Measurements from ENCODE around the gene THEMIS2.
"Not testable (repeated sequence)": the region's sequence is repeated elsewhere in the genome, so short reads cannot be mapped to it uniquely, and the experiment has no call there.

The THEMIS2 gene

DNA sequence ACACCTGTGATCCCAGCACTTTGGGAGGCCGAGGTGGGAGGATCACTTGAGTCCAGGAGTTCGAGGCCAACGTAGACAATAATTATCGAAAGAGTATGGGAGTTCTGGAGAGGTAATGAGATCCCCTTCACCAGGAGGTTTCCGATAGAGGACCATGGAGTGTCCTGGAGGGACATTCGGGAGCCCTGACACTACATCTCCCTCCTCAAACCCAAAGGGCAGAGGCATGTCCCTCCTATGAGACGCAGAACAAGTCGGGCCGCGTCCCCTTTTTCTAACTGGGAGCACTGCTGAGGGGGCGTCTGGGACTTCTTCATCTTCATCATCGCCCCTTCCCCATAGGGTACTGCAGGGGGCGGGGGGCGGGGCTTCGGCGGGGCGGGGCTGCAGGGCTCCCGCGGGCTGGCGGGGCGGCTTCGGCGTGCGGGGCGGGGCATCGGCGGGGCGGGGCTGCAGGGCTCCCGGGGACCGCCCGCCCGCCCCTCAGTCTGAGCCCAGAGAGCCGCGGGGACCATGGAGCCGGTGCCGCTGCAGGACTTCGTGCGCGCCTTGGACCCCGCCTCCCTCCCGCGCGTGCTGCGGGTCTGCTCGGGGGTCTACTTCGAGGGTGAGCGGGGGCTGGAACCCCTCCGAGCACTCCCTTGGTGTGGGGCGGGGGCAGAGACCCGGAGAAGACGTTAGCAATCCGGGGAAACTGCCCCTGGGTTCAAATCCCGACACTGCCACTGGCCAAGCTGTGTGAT, at the start of gene THEMIS2:
TSS of gene THEMIS2 (plus strand) at position 486 of the 743 bp plus-strand sequence. CDS start at position 514, 28 bp downstream.
- DNase-seq, result no peak

DNA sequence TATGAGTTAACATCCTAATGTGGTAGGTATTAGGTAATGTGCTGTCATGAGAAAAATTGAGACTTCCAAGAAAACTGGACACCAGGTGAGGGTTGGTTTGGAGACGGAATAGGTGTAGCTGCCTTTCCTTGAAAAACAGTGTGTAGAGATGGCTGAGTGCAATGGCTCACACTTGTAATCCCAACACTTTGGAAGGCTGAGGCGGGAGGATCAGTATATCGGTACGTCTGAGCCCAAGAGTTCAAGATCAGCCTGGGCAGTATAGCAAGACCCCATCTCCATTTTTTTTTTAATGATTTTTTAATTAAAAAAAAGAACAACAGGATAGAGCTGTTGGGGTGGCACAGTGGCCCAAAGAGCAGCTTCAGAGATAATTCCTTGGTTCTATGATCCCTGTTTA, 48.6 kb upstream of the THEMIS2 start:
- no peak for DNase-seq

DNA sequence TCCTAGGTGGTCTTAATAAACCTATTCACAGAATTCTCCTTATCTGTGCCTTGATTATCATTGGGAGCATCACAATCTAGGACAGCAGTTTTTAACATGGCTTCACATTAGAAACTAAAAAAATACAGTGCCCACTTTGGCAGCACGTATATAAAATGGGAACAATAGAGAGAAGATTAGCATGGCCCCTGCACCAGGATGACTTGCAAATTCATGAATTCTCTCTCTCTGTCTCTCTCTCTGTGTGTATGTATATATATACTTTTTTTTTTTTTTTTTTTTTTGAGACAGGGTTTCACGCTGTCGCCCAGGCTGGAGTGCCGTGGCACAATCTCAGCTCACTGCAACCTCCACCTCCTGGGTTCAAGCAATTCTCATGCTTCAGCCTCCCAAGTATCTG, 47.9 kb upstream of the THEMIS2 start:
- no peak for DNase-seq

DNA sequence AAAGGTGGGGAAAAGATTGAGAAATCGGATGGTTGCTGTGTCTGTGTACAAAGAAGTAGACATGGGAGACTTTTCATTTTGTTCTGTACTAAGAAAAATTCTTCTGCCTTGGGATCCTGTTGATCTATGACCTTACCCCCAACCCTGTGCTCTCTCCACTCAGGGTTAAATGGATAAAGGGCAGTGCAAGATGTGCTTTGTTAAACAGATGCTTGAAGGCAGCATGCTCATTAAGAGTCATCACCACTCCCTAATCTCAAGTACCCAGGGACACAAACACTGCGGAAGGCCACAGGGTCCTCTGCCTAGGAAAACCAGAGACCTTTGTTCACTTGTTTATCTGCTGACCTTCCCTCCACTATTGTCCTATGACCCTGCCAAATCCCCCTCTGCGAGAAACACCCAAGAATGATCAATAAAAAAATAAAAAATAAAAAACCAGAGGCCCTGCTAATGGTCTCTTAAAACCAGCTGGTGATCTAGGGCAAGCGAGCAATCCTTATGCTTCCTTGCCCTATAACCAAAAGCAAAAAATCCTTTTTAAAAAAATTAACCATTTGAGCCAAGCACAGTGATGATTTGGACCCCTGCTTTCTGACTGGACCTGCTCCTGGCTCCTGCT, 42.9 kb upstream of the THEMIS2 start:
- not testable (repeated sequence) for DNase-seq

DNA sequence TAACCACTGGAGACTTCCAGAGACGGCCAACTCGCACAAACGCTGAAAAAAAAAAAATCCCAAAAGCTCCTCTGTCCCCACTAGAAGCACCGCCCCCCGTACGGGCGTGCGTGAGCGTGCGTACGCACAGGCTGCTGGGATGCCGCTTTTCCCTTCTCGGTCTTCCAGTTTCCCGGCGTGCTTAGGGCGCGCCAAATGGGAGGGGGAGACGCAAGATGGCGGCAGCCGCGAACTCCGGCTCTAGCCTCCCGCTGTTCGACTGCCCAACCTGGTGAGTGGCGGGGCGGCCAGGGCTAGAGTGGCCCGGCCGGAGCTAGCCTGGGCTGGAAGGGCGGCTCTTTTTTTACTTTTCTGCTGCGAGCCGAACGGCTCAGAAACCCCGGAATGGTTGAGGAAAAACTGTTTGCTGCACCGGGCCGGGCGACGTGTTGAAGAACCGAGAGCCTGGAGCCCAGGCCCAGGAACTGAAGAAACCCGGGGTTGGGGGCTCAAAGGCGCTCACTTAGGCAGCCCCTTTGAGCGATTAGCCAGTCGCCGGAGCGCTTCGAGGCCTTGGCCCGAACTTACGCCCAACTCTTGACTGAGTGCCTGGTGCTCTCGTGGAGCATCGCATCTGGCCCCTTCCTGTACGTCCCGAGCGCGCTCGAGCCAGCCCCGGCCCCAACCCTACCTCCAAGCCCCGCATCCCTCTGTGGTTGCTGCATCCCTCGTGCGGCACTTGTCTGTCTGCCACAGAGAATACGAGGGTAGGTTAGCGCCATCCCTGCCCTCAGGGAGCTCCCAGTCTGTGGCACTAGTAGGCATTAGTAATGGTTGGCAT, 41.5 kb upstream of the THEMIS2 start, which contains the start of gene PPP1R8:
TSS of gene PPP1R8 (plus strand) at position 162 of the 820 bp plus-strand sequence. CDS start at position 216, 54 bp downstream.
- no peak for DNase-seq

DNA sequence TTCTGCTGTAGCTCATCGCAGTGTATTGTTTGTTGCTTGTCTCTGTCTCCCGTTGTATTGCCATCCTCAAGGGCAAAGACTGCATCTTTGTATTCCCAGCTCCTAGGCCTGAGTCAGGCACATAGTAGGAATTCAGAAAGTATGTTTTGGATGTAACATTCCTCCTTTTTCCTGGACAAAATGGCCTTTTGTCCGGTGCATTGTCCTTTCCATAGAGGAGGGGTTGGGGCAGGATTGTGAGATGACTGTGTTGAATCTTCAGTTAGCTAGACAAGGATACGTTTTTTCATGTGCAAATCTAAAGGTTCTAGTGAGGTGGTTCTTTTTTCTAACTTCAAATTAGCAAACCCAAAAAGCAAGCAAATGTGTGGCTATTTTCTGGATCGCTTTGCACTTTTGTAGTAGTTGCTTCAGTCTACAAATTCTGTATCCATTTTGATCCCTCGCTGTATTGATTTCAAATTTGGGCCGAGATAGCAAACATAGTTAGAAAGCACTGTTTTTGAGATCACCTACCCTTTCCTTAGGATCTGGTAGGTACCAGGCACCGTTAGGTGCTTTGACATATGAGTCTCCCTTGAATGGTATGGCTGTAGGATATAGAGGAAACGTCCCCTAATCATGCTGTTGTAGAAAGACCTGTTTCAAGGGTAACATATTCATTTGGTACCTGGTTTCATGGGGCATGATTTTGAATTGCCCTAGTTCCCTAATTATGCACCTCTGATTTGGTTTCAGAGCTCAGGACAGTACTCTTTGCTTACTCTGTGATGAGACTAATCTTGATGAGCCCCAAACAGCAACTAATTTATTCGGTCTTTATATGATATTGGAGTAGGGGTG, 40.6 kb upstream of the THEMIS2 start:
- no peak for DNase-seq

DNA sequence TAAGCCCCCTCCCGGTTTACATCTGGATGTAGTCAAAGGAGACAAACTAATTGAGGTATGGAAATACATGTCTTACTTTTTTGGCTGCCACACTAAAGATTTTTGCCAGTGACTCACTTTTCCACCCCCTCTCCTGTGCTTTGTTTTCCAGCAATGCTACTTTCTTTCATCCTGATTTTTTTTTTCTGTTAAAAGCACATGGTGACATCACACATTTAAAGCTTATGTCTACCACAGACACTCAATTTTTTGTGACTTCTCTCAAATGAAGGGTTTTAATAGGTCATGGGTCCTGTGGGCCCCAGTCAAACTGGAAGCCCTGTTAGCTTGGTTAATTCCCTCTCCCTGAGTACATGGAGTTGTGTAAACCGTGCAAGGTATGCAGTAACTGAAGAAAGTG, 39.6 kb upstream of the THEMIS2 start:
- DNase-seq, result no peak

DNA sequence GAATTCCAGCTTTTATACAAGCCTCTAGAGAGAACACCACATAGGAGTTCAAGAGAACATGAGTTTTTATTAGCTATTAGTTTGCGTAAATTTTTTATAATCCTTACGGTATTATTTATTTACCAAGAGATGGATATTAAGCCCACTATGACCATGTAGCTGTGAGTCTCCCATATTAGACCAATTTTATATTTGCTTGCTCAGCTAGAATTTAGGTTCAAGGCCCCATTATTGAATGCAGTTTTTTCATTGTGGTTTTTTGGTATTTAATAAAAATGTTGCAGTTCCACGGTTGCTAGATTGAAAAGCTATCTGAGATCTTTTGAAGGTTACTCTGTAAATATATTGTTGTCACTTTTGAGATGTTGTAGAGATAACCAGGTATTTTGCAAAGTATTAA, 38.9 kb upstream of the THEMIS2 start:
- no peak for DNase-seq

DNA sequence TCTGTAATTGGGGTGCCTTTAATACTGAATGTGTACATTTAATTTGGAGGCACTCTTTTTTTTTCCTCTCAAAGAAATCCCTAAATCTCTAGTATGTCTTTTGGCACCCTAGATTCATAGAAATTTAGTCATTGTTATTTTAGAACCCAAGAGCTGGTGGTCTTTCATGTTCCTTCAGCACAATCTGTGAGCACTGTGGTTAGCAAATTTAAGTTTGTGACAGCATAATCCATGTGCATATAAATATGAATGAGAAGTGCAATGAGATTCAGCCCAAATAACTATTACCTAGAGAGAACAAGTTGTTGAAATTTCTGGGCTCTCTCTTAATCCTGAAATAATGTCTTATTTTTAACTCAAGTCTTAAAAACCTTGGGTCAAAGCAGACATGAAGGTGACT, 37.3 kb upstream of the THEMIS2 start:
- no peak for DNase-seq

DNA sequence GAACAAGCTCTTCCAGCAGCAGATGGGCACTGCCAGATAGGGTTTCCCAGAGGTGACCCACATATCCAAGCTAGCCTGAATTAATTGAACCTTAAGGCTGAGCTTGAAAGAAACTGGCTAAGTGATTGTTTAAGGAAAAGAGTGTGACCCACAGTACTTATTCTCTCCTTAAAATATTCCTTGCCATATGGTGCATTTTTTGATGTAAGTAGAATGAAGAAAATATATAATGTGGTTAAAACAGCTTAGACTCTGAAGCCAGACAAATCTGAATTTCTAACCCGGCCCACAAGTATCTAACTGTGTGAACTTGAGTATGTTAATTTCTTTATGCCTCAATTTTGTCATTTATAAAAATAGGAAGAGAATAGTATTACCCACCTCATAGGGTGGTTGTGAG, 36.8 kb upstream of the THEMIS2 start:
- DNase-seq, result no peak

DNA sequence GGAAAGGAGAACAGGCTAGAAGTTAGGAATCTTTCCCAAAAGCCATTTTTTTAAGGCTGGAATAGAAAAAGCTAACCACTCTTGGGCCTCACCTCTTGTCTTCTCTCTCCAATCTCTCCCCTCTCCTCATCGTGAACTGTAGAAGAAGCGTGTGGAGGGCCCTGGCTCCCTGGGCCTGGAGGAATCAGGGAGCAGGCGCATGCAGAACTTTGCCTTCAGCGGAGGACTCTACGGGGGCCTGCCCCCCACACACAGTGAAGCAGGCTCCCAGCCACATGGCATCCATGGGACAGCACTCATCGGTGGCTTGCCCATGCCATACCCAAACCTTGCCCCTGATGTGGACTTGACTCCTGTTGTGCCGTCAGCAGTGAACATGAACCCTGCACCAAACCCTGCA, 22.4 kb upstream of the THEMIS2 start:
- no peak for DNase-seq

DNA sequence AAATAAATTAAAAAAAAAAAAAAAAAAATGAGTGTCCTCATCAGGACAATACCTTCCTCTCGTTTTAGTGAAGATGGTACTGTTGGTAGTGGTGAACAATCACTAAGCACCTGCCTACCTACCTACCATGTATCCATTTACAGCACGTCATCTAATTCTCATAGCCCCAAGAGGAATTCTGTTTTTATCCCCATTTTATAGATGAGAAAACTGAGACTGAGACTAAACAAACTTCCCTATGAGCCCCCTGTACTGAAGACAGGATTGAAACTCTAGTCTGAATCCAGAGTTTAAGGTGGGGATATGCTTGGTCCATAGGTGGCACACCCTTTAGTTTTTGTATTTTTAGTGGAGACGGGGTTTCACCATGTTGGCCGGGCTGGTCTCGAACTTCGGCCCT, 17.3 kb upstream of the THEMIS2 start:
- DNase-seq, result no peak

DNA sequence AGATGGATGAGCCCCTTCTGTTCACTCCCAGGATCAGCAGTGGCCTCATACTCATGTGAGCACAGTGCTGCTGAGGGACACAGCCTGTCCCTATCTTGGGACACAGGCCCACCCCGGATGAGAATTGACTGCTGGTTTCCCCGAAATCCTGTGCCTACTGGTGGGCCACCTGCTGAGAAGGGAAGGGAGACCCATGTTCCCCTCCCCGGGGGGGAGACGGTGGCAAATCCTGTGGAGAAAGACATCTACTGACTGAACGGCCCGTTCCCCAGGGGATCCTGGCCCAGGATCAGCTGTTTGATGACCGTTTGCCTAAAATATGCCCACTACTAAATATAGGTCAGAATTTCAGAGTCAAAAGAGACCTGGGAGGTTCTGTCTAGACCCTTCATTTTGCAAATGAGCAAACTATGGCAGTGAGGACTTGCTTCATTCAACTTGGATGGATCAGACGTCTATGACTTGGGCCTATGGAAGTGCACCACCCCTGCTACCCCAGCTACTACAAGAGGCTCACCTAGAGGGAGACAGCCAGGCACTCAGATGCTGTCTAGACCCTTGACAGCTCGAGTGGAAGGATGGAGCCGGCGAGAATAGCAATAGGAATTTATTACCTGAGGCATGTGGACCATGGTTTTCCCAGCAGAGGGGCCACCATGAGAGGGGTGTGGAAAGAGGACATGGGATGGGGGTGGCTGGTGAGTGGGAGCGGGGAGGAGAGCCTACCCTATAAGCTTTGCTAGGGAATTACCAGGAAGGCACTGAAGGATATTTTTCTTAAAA, 15.6 kb upstream of the THEMIS2 start:
- no peak for DNase-seq

DNA sequence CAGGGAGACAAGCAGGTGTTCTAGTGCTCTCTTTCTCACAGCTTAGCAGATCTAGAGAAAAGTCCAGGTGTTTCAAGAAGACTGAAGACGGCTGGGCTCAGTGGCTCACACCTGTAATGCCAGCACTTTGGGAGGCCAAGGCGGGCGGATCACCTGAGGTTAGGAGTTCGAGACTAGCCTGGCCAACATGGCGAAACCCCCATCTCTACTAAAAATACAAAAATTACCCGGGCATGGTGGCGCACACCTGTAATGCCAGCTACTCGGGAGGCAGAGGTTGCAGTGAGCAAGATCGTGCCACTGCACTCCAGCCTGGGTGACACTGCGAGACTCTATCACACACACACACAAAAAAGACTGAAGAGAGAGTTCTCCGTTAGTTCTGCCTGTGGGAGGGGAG, 14.8 kb upstream of the THEMIS2 start:
- DNase-seq, result not testable (repeated sequence)

DNA sequence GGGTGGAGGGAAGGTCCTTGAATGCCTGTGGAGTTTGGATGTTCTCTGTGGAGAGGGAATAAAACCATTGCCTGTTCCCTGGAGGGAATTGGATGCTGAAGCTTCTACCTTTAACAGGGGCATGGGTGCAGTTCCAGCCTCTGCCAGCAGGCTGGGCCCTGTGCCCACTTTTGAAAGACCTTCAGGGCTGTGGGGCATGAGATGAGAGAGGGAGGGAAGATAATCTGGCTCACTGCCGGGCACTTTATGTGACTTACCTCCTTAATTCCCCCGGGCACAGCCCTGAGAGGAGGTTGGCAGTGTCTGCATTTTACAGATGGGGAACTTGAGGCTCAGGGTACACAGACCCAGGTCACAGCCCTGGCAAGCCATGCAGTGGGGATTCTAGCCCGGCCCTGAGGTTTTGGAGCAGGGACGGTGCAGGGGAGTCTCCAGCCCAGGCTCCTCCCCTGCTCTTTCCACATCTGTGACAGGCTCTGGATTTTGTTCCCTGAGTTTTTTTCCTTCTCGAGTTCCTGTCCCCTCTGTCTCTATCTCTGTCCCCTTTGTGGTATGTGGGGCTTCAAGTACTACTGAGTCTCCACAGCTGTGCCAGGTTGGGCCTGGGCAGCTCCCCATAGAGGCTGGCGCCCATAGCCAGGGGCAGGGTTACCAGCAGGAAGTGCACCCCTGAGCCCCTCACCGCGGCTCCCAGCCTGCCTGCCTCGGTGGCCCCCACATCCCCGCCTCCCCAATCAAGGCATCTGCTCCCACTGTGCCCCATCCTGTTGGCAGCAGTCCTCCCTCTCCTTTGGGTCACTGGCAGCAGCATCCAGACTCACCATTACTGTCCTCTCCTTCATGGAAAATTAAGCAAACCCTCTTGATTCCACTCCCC, 14.0 kb upstream of the THEMIS2 start:
- DNase-seq, result no peak

DNA sequence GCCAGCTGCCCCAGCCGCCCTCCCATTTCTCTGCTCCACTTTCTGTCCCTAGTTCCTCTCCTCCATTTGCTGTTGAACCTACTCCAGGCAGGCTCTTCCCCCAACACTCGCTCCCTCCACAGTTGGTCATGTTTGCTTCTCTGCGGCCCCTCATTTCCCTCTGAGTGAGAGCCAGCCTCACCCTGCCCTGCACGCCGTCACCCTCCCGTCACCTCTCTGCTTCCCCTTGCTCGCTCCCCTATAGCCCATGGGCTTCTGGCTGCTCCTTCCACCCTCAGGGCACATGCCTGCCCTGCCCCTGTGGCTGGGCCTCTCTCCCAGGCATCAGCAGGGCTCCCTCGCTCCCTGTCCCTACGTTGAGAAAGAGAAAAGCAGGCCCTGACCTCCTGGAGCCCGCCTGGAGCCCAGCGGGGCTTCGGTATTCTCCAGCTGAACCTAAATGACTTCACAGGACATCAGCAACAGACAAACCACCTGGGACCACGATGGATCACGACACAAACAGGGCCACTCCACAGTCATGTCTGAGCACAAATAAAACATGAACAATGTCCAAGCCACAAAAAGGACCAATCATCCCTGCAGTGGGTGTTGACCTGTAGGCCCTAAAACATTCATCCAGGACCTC, 13.3 kb upstream of the THEMIS2 start:
- no peak for DNase-seq

DNA sequence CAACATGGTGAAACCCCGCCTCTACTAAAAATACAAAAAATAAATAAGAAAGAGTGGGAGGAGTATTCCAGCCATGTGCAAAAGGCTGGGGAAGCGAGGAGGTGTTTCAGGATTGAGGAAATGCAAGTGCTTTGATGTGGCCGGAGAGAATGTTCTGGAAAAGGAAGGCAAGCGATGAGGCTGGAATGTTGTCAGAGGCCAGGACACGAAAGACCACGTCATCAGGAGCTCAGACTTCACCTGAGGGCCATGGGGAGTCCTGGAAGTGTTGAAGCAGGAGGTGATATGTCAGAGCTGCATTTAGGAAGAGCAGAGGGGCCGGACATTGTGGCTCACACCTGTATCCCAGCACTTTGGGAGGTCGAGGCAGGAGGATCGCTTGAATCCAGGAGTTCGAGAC, 10.9 kb upstream of the THEMIS2 start:
- DNase-seq, result no peak

DNA sequence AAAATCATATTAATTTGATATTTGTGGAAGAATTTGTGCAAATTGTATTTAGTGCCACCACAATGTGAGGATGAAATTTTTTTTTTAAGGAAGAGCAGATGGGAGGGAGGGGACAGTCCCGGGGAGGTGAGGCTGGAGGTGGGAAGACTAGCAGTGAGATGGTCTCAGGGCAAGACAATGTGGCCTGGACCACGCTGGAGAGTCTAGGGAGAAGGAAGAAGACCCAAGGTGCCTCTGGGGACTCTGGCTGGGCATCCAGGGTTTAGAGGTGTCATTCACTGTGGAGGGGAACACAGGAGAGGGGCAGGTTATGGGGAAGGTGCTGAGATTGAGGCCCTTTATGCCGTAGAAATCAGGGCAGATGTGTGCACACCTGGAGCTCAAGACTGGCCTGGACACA, 10.3 kb upstream of the THEMIS2 start:
- no peak for DNase-seq

DNA sequence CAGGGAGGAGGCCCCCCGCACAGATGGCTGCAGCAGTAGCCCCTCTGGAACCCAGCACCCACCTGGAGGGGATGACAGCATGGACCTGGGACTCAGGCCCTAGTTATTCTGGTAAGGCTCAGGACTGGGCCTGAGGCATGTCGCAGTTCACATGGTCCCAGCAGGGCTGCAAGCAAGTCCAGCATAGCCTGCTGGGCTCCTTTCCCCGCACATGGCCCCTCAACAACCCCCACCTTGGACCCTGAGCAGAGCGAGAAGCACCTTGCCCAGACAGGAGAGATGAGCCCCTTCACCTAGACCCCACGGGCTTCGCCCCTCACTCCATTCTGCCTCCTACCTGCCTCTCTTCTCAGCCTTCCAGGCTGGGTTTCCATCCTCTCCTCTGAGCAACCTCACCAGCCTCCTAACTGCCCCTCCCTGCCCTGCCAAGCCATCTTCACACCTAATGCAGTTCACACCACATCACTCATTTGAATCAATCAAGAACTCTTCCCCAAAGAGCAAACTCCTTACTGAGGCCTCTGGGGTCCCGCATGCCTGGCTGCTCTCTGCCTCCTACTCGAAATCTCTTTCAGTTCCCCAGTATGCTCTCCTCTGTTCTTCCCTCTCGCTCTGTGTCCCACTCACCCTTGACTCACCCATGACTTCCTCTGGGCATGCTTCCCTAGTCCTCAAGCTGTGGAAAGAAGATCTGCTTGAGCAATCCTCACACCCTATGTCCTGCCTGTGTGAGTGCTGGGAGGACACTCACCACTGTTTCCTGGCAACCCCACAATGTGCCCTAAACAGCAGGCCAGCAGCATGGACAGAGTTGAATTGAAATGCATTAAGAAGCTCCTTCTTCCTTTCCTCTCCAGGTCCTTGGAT, 9.4 kb upstream of the THEMIS2 start:
- DNase-seq, result no peak

Measured in cortex of kidney (tissue), 1 donor.